A673 (cell line): ENCODE data around the gene CHAT.

ENCODE experiments used
- EZH2 ChIP-seq: fragments of 200-600 bp; sonication (generic); IDR thresholded peaks from 2 replicates; pipeline ENCODE4 v1.6.1; 2017; ENCODE audit warnings: borderline replicate concordance, low read depth, mild to moderate bottlenecking, mixed read lengths, antibody characterized with exemption, low read length; ENCODE audit not compliant: poor library complexity, severe bottlenecking
- TF ChIP-seq, protein P1 (sequence below): fragments of 300-800, 200-600 bp; sonication (generic); conservative IDR thresholded peaks from 2 replicates; pipeline ENCODE4 v1.5.1; 2017; ENCODE audit warnings: low read depth, mild to moderate bottlenecking, antibody characterized with exemption, low read length, moderate library complexity, mixed read lengths

- TF ChIP-seq, protein P1, sequence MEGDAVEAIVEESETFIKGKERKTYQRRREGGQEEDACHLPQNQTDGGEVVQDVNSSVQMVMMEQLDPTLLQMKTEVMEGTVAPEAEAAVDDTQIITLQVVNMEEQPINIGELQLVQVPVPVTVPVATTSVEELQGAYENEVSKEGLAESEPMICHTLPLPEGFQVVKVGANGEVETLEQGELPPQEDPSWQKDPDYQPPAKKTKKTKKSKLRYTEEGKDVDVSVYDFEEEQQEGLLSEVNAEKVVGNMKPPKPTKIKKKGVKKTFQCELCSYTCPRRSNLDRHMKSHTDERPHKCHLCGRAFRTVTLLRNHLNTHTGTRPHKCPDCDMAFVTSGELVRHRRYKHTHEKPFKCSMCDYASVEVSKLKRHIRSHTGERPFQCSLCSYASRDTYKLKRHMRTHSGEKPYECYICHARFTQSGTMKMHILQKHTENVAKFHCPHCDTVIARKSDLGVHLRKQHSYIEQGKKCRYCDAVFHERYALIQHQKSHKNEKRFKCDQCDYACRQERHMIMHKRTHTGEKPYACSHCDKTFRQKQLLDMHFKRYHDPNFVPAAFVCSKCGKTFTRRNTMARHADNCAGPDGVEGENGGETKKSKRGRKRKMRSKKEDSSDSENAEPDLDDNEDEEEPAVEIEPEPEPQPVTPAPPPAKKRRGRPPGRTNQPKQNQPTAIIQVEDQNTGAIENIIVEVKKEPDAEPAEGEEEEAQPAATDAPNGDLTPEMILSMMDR: no peak
- no peak for TF ChIP-seq EZH2
These were observed 49.3 kb upstream of the CHAT start for GRCh38 chr10:49564461-49565009.
